HG03108 (cell line): ENCODE data around the gene PCDHGB6.
A peak's percentile ranks its signal among the peaks of the same experiment; 100 is the strongest.
"Not testable (repeated sequence)": the region's sequence is repeated elsewhere in the genome, so short reads cannot be mapped to it uniquely, and the experiment has no call there.

ENCODE experiments used
- ATAC-seq: cut with Tn5 transposase; IDR thresholded peaks from one replicate; pipeline ENCODE4 v1.9.1; 2021; ENCODE audit warnings: moderate library complexity; ENCODE audit not compliant: unreplicated experiment

Gene PCDHGB6

GRCh38 chr5:141417494-141418172, 9.8 kb downstream of the PCDHGB6 start, which contains the start of gene PCDHGB7:
TSS of gene PCDHGB7 (plus strand) at chr5:141417677. CDS start at chr5:141417860, 183 bp downstream.
- ATAC-seq: peak; percentile 75

DNA sequence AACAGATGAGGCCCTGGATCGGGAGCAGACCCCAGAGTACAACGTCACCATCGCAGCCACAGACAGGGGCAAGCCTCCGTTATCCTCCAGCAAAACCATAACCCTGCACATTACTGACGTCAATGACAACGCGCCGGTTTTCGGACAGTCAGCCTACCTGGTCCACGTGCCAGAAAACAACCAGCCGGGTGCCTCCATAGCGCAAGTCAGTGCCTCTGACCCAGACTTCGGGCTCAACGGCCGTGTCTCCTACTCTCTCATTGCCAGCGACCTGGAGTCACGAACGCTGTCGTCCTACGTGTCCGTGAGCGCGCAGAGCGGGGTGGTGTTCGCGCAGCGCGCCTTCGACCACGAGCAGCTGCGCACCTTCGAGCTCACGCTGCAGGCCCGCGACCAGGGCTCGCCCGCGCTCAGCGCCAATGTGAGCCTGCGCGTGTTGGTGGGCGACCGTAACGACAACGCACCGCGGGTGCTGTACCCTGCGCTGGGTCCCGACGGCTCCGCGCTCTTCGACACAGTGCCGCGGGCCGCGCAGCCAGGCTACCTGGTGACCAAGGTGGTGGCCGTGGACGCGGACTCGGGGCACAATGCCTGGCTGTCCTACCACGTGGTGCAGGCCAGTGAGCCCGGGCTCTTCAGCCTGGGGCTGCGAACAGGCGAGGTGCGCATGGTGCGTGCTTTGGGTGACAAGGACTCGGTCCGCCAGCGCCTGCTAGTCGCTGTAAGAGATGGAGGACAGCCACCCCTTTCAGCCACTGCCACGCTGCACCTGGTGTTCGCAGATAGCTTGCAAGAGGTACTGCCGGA, 11.5 kb downstream of the PCDHGB6 start:
- ATAC-seq: no peak

GRCh38 chr5:141420855-141421488, 13.2 kb downstream of the PCDHGB6 start, which contains the start of gene PCDHGA11:
TSS of gene PCDHGA11 (plus strand) at chr5:141421051. CDS start at chr5:141421228, 177 bp downstream.
- ATAC-seq: peak; percentile 55

DNA sequence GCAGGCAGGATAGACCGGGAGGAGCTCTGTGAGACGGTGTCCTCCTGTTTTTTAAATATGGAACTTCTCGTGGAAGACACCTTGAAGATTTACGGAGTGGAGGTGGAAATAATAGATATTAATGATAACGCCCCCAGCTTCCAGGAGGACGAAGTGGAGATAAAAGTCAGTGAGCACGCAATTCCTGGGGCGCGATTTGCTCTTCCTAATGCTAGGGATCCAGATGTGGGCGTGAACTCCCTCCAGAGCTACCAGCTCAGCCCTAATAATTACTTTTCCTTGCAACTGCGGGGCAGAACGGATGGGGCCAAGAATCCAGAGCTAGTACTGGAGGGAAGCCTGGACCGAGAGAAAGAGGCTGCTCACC, 13.7 kb downstream of the PCDHGB6 start:
- ATAC-seq: no peak

GRCh38 chr5:141422742-141423291, 15.0 kb downstream of the PCDHGB6 start:
- no peak for ATAC-seq

DNA sequence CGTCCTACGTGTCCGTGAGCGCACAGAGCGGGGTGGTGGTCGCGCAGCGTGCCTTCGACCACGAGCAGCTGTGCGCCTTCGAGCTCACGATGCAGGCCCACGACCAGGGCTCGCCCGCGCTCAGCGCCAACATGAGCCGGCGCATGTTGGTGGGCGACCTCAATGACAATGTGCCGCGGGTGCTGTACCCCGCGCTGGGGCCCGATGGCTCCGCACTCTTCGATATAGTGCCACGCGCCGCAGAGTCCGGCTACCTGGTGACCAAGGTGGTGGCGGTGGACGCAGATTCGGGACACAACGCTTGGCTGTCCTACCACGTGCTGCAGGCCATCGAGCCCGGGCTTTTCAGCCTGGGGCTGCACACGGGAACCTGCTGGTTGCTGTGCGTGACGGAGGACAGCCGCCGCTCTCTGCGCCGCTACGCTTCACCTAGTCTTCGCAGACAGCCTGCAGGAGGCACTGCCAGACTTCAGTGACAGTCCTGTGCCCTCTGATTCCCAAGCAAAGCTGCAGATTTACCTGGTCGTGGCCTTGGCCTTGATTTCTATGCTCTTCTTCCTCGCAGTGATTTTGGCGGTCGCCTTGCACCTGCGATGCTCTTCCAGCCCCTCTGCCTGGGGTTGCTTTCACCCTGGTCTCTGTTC, 20.1 kb downstream of the PCDHGB6 start:
- ATAC-seq: no peak

DNA sequence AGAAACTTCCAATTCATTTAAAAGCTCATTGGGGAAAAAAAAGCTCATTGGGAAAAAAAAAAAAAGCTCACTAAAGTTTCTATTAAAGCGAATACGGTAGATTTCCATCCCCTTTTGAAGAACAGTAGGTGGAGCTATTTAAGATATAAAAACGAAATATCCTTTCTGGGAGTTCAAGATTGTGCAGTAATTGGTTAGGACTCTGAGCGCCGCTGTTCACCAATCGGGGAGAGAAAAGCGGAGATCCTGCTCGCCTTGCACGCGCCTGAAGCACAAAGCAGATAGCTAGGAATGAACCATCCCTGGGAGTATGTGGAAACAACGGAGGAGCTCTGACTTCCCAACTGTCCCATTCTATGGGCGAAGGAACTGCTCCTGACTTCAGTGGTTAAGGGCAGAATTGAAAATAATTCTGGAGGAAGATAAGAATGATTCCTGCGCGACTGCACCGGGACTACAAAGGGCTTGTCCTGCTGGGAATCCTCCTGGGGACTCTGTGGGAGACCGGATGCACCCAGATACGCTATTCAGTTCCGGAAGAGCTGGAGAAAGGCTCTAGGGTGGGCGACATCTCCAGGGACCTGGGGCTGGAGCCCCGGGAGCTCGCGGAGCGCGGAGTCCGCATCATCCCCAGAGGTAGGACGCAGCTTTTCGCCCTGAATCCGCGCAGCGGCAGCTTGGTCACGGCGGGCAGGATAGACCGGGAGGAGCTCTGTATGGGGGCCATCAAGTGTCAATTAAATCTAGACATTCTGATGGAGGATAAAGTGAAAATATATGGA, 22.7 kb downstream of the PCDHGB6 start, which contains the start of gene PCDHGA12:
PCDHGA12 (plus strand) TSS at position 176 of the 782 bp plus-strand sequence; CDS start at position 429, 253 bp downstream.
- ATAC-seq: peak; percentile 78

GRCh38 chr5:141431286-141431685, 23.5 kb downstream of the PCDHGB6 start:
- ATAC-seq: no peak

DNA sequence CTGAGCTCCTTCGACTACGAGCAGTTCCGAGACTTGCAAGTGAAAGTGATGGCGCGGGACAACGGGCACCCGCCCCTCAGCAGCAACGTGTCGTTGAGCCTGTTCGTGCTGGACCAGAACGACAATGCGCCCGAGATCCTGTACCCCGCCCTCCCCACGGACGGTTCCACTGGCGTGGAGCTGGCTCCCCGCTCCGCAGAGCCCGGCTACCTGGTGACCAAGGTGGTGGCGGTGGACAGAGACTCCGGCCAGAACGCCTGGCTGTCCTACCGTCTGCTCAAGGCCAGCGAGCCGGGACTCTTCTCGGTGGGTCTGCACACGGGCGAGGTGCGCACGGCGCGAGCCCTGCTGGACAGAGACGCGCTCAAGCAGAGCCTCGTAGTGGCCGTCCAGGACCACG, 24.5 kb downstream of the PCDHGB6 start:
- ATAC-seq: not testable (repeated sequence)

DNA sequence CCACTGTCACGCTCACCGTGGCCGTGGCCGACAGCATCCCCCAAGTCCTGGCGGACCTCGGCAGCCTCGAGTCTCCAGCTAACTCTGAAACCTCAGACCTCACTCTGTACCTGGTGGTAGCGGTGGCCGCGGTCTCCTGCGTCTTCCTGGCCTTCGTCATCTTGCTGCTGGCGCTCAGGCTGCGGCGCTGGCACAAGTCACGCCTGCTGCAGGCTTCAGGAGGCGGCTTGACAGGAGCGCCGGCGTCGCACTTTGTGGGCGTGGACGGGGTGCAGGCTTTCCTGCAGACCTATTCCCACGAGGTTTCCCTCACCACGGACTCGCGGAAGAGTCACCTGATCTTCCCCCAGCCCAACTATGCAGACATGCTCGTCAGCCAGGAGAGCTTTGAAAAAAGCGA, 24.9 kb downstream of the PCDHGB6 start:
- not testable (repeated sequence) for ATAC-seq

DNA sequence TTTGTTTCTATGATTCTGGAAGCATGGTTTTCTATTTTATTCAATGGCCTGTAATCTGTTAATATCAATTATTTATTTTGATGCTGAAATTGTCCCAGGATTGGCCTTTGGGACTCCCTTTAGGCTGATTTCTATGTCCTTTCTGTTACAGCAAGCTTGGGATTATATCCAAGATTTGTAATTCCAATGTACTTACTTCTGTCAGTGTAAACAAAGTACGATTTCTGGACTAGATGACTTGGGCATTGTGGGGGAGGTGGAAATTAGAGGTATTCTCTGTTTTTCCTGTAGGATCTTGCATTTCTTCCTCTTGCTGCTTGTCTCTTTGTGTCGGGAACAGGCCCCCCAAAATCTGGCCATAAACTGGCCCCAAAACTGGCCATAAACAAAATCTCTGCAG, 26.2 kb downstream of the PCDHGB6 start:
- no peak for ATAC-seq

- ATAC-seq: no peak
Observed at GRCh38 chr5:141437221-141437620, 29.4 kb downstream of the PCDHGB6 start.

DNA sequence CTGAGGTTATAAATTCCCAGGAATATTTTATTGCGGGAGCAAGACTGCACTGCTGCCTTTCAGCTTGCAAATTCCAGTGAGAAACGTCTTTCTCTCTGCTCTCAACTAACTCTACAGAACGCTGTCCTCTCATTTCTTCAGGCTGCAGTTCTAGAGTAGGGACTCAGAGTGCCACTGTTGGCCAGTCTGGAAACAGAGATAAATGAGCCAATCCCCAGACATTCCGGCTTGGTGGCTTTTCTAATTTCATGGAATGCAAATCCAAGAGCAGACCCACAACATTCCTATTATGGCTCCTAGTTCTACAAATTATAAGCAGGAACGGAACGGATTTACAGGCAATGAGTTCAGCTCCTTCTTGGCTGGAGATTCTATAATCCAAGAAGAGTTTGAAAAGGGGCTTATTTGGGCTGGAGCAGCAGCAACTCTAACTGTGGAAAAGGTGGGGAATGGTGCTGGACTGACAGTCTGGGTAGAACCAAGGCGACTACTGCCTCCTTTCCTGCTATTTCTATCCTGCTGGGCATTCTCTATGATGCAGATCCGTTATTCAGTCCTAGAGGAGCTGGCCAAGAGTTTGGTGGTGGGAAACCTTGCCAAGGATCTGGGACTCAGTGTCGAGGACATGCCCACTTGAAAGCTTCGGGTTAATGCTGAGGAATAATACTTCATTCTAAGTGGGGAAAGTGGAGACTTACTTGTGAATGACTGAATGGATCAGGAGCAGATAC, 31.8 kb downstream of the PCDHGB6 start:
- no peak for ATAC-seq

DNA sequence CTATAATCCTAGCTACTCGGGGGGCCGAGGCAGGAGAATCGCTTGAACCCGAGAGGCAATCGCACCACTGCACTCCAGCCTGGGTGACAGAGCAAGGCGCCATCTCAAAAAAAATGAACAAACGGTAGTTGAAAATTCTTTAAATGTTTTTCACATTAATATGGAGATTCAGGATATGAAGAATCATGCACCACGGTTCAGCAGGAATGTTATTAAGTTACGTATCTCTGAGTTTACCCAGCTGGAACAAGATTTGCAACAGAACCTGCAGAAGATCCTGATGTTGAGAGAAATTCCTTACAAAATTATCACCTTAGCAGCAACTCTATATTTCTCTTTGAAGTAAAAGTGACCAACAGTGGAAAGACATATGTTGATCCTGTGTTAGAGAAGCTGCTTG, 32.5 kb downstream of the PCDHGB6 start:
- ATAC-seq: no peak

- no peak for ATAC-seq
Observed at GRCh38 chr5:141441571-141442170, 33.9 kb downstream of the PCDHGB6 start.
